K562 (cell line): Measurements from ENCODE around the gene SCN2B.

Experiments used
- CREB1 ChIP-seq, 2 experiments: sonication (generic) in 1 of 2; formaldehyde crosslinking in 1 of 2; IDR thresholded peaks; 2 replicates each; pipeline versions ENCODE4 v1.6.1 to v1.8.0; 2012 to 2022; ENCODE audit warnings: inconsistent platforms in 1 of 2, mild to moderate bottlenecking in 1 of 2, missing genetic modification reagents in 1 of 2, moderate library complexity in 1 of 2
- CTCF ChIP-seq, 3 experiments: IDR thresholded peaks in 2 of 3; conservative IDR thresholded peaks in 1 of 3; 2 replicates each; pipeline ENCODE4 v1.5.1; 2011 to 2012; ENCODE audit warnings: low read length in 3 of 3, mild to moderate bottlenecking in 3 of 3, control low read depth in 2 of 3, improper control_type of control experiment in 1 of 3, inconsistent platforms in 1 of 3, low read depth in 1 of 3, mixed read lengths in 1 of 3, moderate library complexity in 1 of 3; ENCODE audit not compliant: insufficient read depth in 2 of 3
- KLF1 ChIP-seq: fragments of 450-650 bp; IDR thresholded peaks from 2 replicates; pipeline ENCODE4 v1.6.1; 2016; ENCODE audit warnings: missing genetic modification characterization, missing compliant biosample characterization
- MAX ChIP-seq: sonication (generic); formaldehyde crosslinking; IDR thresholded peaks from 2 replicates; pipeline ENCODE4 v1.9.0; 2022; ENCODE audit warnings: mild to moderate bottlenecking, missing genetic modification reagents
- MEF2D ChIP-seq: conservative IDR thresholded peaks from 2 replicates; pipeline ENCODE4 v1.6.1; 2016; ENCODE audit warnings: low read depth, missing genetic modification characterization, missing compliant biosample characterization
- NCOR1 ChIP-seq: fragments of 450-650 bp; IDR thresholded peaks from 2 replicates; pipeline ENCODE4 v1.6.1; 2016; ENCODE audit warnings: mild to moderate bottlenecking, moderate library complexity
- POLR2A ChIP-seq: fragments of 450-650 bp; conservative IDR thresholded peaks from 2 replicates; pipeline ENCODE4 v1.6.1; 2016
- SRF ChIP-seq, 2 experiments: fragments of 250-450, 450-650 bp in 1 of 2; sonication (Bioruptor Pico) in 1 of 2; sonication (generic) in 1 of 2; formaldehyde crosslinking; IDR thresholded peaks; 2 replicates each; pipeline versions ENCODE4 v1.5.0 to v1.5.1; 2020 to 2022; ENCODE audit warnings: mild to moderate bottlenecking in 1 of 2, missing genetic modification reagents in 1 of 2
- ZBTB33 ChIP-seq: sonication (generic); formaldehyde crosslinking; IDR thresholded peaks from 2 replicates; pipeline ENCODE4 v1.8.1; 2023; ENCODE audit warnings: mild to moderate bottlenecking, missing genetic modification reagents
- ZKSCAN1 ChIP-seq: fragments of 150-350 bp; IDR thresholded peaks from 2 replicates; pipeline ENCODE4 v1.6.1; 2016; ENCODE audit warnings: low read depth, low read length

GRCh38 chr11:118212131-118212725 lies 35.8 kb upstream of the SCN2B start:
- TF ChIP-seq CTCF (IDR thresholded peaks at IDR 0.05 in 2 of 3, conservative IDR thresholded peaks at IDR 0.05 in 1 of 3; ENCODE audit: insufficient read depth in 2 of 3, low read depth in 1 of 3, low read length in 3 of 3): no peak
- TF ChIP-seq ZKSCAN1: no peak
- no peak for TF ChIP-seq MEF2D (tag)
- no peak for TF ChIP-seq CREB1 (IDR thresholded peaks at IDR 0.05)
- TF ChIP-seq CREB1 (CRISPR knock-in tag; IDR thresholded peaks at IDR 0.05): no peak
- TF ChIP-seq KLF1: no peak
- no peak for TF ChIP-seq NCOR1
- TF ChIP-seq POLR2A: no peak
- no peak for TF ChIP-seq ZBTB33 (CRISPR knock-in tag)
- no peak for TF ChIP-seq MAX (CRISPR knock-in tag)
- TF ChIP-seq SRF (CRISPR knock-in tag; IDR thresholded peaks at IDR 0.05): no peak
